Lung microvascular endothelial cell (primary cell): ENCODE measurements around the gene MATN4. TPM values are rescaled to one million over a fixed set of nuclear protein-coding genes. Genes with fewer than 3 reads are reported as not detected.
A peak's percentile ranks its signal among the peaks of the same experiment; 100 is the strongest.

Experiments
- DNase-seq, 2 donors: peaks; one replicate each; pipeline versions ENCODE4 v3.0.0 to v3.0.0-alpha.2; 2010; ENCODE audit warnings: low read depth in 2 of 2
- total RNA-seq: library from RNA; depleted of rRNA; stranded (reverse); fragments of >200 nt; gene quantifications from 2 replicates; pipeline ENCODE4 v1.2.1, GENCODE V29; 2014

Gene MATN4
- total RNA-seq, 1 donor from 2014 or later: not detected

- DNase-seq: peak in 1 of 2 donors; percentile 95
Measured at GRCh38 chr20:45341939-45342854, 34.1 kb upstream of the MATN4 start.

- no peak for DNase-seq
Measured at GRCh38 chr20:45341579-45341938, 33.5 kb upstream of the MATN4 start.

- no peak for DNase-seq
Measured at GRCh38 chr20:45340951-45341350, 32.9 kb upstream of the MATN4 start.

- no peak for DNase-seq
Measured at GRCh38 chr20:45340236-45340847, 32.2 kb upstream of the MATN4 start.

- DNase-seq: no peak
Measured at GRCh38 chr20:45339799-45340198, 31.7 kb upstream of the MATN4 start.

- DNase-seq: no peak
Measured at GRCh38 chr20:45339084-45339483, 31.0 kb upstream of the MATN4 start.

- DNase-seq: no peak
Measured at GRCh38 chr20:45338121-45339030, 30.3 kb upstream of the MATN4 start.

GRCh38 chr20:45337367-45338120, 29.4 kb upstream of the MATN4 start:
- DNase-seq: peak; percentile 32 to 67

- DNase-seq: peak in 1 of 2 donors; percentile 75
Measured at GRCh38 chr20:45336530-45337366, 28.6 kb upstream of the MATN4 start.

- DNase-seq: no peak
Measured at GRCh38 chr20:45330476-45330875, 22.4 kb upstream of the MATN4 start.

GRCh38 chr20:45329497-45330319, 21.6 kb upstream of the MATN4 start:
- DNase-seq: no peak

GRCh38 chr20:45328451-45328850, 20.4 kb upstream of the MATN4 start:
- DNase-seq: no peak

GRCh38 chr20:45325371-45325770, 17.3 kb upstream of the MATN4 start:
- no peak for DNase-seq

- DNase-seq: no peak
Measured at GRCh38 chr20:45323731-45324130, 15.6 kb upstream of the MATN4 start.

- DNase-seq: peak; percentile 48 to 76
Measured at GRCh38 chr20:45322952-45323383, 14.9 kb upstream of the MATN4 start.

- DNase-seq: no peak
Measured at GRCh38 chr20:45320948-45321595, 13.0 kb upstream of the MATN4 start.

GRCh38 chr20:45318948-45319347, 10.8 kb upstream of the MATN4 start:
- no peak for DNase-seq

- DNase-seq: no peak
Measured at GRCh38 chr20:45318386-45318939, 10.4 kb upstream of the MATN4 start.
